ENCODE results near the gene CYFIP1. TPM values are rescaled to one million over a fixed set of nuclear protein-coding genes. Genes with fewer than 3 reads are reported as not detected.
"Not testable (repeated sequence)": the region's sequence is repeated elsewhere in the genome, so short reads cannot be mapped to it uniquely, and the experiment has no call there.

The CYFIP1 gene
- polyA plus RNA-seq (ENCODE audit: insufficient read length), result 94.5 TPM
- long read RNA-seq, donor 1, full-length matches to known transcripts, result 7 of 7 reads
- long read RNA-seq, donor 1, partial matches to known transcripts, result 0 of 7 reads
- long read RNA-seq, donor 1, other reads (novel, unspliced or antisense), result 0 of 7 reads
- long read RNA-seq, donor 2, full-length matches to known transcripts, result 6 of 6 reads
- long read RNA-seq, donor 2, partial matches to known transcripts, result 0 of 6 reads
- long read RNA-seq, donor 2, other reads (novel, unspliced or antisense), result 0 of 6 reads
- long read RNA-seq, donor 3, full-length matches to known transcripts, result 5 of 5 reads
- long read RNA-seq, donor 3, partial matches to known transcripts, result 0 of 5 reads
- long read RNA-seq, donor 3, other reads (novel, unspliced or antisense), result 0 of 5 reads
- long read RNA-seq, donor 4, partial matches to known transcripts, result 11 of 11 reads
- long read RNA-seq, donor 4, other reads (novel, unspliced or antisense), result 0 of 11 reads
- long read RNA-seq, donor 5, full-length matches to known transcripts, result 11 of 144 reads
- long read RNA-seq, donor 5, partial matches to known transcripts, result 114 of 144 reads
- long read RNA-seq, donor 5, other reads (novel, unspliced or antisense), result 19 of 144 reads
- long read RNA-seq, donor 6, full-length matches to known transcripts, result 5 of 10 reads
- long read RNA-seq, donor 6, partial matches to known transcripts, result 5 of 10 reads
- long read RNA-seq, donor 6, other reads (novel, unspliced or antisense), result 0 of 10 reads
- long read RNA-seq, donor 7, full-length matches to known transcripts, result 19 of 25 reads
- long read RNA-seq, donor 7, partial matches to known transcripts, result 6 of 25 reads
- long read RNA-seq, donor 7, other reads (novel, unspliced or antisense), result 0 of 25 reads
- long read RNA-seq, donor 8, full-length matches to known transcripts, result 3 of 3 reads
- long read RNA-seq, donor 8, partial matches to known transcripts, result 0 of 3 reads
- long read RNA-seq, donor 8, other reads (novel, unspliced or antisense), result 0 of 3 reads

DNA sequence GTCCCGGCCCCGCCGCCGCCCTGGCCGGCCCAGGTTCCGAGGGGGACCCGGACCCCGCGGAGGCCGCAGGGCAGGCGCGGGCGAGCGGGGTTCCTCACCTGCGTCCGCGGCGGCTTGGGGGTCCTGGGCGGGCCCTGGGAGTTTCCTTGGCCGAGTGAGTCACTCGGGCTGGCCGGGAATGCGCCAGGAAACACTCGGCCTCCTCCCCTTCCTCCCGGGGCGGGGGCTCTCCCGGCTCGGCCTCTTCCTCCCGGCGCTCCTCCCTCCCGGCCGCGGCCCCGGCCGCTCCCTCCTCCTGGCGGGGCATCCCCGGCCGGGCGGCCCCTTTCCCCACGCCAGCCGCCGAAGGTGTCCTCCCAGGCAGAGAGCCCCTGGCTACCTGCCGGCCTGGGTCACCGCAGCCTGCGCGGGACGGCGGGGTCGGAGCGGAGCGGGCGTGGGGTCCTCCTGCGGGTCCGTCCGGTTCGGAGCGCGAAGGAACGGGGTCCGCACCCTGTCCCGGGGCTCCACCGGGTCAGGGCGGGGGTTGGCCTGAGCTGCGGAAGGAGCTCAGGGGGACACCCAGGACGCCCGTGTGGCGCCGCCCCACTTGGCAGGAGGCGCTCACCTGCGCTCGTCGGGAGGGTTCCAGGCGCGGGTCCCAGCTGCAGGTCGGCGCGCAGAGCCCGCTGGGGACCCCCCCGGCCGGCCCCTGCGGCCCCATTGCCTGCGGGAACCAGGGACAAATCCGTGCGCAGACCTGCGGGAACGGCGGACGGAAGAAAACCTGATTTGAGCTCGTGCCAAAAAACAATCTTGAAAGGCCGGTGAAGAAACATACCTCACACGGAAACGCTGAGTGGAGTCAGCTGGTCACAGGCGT lies at the start of gene CYFIP1:
TSS of gene CYFIP1 (minus strand) at position 180 of the 862 bp plus-strand sequence. CDS start 33,083 bp downstream, outside the sequence.
- DNase-seq, result peak; percentile 81

GRCh38 chr15:23026218-23026617 lies 46.0 kb upstream of the CYFIP1 start:
- no peak for DNase-seq

DNA sequence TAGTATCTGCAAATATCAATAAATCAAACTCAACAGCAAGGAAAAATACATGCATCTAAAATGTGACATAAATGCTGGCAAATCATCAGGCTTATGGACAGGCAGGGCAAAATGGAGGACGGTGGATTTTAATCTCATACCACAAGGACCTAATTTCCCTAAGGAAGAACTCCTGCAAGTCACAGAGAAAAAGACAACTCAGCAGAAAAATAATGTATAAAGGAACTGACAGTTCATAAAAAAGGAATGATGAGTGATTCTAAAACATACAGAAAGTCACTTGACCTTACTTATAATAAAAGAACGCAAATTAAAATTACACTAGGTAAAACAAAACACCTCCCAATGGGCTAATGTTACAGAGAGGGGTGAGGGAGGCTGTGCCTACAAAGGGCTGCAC lies 42.0 kb upstream of the CYFIP1 start:
- DNase-seq, result no peak

- no peak for DNase-seq
Observed at GRCh38 chr15:23014394-23015000, 34.3 kb upstream of the CYFIP1 start.

- DNase-seq, result no peak
Observed at GRCh38 chr15:23013681-23014080, 33.5 kb upstream of the CYFIP1 start.

GRCh38 chr15:23012616-23013015 lies 32.4 kb upstream of the CYFIP1 start:
- not testable (repeated sequence) for DNase-seq

- no peak for DNase-seq
Observed at GRCh38 chr15:23003736-23004135, 23.6 kb upstream of the CYFIP1 start.

GRCh38 chr15:23002920-23003319 lies 22.8 kb upstream of the CYFIP1 start:
- DNase-seq, result no peak

- no peak for DNase-seq
Observed at GRCh38 chr15:22995795-22996194, 15.6 kb upstream of the CYFIP1 start.

DNA sequence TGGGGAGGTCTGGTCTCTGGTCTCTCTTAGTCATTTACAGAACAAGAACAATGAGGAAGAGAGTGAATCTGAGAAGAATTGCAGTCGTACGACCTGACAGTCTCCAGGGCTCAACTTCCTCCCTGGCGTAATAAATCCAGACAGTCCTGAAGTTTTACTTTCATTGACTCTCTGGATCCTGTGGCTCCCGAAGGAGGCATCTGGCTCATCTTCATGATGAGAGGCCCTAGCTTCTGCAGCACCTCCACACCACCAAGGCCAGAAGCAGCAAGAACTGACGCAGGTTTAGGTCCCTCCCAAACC lies 11.8 kb upstream of the CYFIP1 start:
- no peak for DNase-seq

DNA sequence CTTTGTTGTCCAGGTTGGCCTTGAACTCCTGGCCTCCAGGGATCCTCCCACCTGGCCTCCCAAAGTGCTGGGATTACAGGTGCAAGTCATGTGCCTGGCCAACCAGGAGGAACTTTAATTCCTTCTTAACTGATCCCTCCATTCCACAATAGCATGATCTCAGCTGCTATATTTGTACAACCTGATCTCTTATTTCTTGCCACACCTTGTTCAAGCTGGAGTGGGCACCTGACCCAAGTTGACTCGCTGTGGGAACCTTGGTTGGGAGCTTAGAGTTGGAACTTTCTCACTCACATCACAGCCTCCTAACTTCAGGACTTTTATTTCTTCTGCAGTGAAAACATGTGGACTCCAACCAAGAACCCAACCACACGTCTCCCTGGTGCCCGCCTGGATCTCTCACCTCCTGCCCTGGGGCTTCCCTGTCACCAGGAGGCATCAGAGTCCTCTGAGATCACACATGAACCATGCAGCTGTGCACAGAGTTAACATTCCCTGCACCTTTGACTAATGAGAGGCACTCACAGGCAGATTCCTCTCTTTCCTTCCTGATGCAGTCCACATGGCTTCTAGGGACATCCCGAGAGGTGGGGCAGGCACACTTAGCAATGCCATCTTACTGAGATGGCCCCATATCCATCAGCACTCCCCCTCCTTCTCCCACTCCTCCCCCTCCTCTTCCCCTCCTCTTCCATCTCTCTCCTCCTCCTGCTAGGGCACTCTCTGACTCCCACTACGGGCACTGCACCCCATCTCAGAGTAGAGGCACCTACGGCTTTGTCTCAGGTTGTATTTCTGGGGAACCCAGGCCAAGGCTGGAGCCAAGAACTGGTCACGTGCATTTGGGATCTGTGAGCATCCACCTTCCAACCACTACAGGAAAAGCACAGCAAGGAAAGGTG lies 9.7 kb upstream of the CYFIP1 start:
- DNase-seq, result no peak

DNA sequence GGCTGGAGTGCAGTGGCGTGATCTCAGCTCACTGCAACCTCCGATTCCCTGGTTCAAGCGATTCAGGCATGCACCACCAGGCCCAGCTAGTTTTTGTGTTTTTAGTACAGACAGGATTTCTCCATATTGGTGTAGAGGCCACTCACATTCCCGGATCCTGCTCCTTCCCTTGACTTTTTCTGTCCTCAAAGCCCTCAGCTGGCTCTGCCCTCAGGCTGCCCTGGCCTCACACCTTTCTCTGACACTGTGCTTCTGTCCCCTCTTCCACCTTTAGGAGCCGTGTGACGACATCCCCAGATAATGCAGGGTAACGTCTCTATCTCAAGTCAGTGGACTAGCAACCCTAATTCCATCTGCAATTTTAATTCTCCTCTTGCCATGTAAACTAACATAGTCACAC lies 8.6 kb upstream of the CYFIP1 start:
- DNase-seq, result no peak

DNA sequence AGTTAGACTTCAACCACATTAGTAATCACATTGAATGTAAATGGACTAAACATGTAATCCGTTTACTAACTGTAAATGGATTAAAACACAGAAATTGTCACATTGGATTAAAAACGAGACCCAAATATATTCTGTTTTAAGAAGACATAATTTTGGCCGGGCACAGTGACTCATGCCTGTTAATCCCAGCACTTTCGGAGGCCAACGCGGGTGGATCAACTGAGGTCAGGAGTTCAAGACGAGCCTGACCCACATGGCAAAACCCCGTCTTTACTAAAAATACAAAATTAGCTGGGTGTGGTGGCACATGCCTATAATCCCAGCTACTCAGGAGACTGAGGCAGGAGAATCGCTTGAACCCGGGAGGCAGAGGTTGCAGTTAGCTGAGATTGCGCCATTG lies 1.8 kb upstream of the CYFIP1 start:
- not testable (repeated sequence) for DNase-seq

DNA sequence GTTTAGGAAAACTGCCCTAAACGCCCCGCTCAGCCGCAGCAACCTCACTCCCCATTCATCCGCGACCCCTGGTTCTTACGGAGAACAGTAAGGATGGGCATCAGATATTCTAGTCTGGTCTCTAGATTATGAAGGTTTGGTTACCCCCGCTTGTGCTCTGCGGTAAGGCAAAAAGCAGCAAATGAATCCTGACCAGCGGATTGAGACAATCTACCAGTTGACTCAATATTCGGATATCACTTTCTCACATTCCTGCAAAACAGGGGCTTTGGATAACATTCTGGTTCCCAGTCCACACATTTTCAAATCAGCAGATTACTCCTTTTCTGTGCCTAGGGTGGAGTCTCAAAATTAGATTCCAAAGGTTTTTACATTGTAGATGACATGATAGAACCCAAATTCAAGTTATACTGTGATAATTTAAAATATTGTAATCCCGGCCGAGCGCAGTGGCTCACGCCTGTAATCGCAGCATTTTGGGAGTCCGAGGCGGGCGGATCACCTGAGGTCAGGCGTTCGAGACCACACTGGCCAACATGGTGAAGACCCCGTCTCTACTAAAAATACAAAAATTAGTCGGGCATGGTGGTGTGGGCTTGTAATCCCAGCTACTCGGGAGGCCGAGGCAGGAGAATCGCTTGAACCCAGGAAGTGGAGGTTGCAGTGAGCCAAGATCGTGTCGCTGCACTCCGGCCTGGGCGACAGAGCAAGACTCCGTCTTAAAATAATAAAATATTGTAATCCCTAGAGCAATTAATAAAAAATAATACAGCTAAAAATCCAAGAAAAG lies 1.1 kb upstream of the CYFIP1 start:
- no peak for DNase-seq

- DNase-seq, result no peak
Observed at GRCh38 chr15:22979238-22980188, 655 bp downstream of the CYFIP1 start.

DNA sequence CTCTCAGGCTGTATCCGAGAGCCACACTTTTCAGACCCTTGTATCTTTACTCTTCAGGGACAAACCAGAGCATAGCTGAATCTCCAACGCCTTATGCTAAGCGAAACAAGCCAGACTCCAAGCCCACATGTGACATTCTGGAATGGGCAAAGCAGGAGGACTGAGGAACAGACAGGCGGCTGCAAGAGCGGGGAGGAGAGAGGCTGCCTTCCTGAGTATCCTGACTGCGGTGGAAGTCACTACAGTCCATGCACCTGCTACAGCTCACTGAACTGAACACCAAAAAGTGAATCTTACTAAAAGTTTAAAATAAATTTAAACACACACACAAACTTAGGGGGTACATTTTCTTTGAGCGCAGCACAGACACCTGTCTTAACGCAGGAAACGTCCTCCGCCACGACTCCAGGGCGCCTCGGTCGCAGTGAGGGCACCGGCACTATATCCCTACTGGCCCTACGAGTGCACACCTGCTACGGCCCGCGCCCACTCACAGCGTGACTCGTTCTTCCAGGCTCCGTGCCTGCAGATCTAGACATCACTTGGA lies 1.4 kb downstream of the CYFIP1 start:
- no peak for DNase-seq

DNA sequence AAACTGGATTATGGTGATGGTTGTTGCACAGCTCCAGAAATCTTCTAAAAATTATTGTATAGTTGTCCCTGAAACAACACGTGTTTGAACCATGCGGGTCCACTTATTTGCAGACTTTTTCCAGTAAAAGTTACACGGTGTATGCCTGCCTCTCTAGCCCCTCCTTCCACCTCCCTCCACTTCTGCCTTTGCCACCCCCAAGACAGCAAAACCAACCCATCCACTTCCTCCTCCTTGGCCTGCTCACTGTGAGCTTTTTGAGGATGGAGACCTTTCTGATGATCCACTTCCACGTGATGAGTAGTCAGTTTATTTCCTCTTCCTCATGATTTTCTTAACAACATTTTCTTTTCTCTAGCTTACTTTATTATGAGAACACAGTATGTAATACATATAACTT lies 5.4 kb downstream of the CYFIP1 start:
- DNase-seq, result no peak

DNA sequence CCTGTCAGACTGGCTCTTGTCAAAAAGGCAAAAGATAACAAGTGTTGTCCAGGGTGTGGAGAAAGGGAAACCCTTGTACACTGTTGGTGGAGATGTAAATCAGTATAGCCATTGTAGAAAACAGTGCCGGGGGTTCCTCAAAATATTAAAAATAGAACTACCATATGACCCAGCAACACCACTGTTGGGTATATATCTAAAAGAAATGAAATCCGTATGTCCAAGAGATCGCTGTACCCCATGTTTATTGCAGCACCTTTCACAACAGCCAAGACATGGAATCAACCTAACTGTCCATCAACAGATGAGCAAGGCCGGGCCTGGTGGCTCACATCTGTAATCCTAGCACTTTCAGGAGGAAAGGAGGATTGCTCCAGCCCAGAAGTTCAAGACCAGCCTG lies 6.2 kb downstream of the CYFIP1 start:
- no peak for DNase-seq

Data from left kidney (tissue), 8 donors.